ENCODE results near the gene ABCC9.

ABCC9 gene

GRCh38 chr12:21865846-21866245 lies 75.4 kb downstream of the ABCC9 start:
- DNase-seq, result no peak

DNA sequence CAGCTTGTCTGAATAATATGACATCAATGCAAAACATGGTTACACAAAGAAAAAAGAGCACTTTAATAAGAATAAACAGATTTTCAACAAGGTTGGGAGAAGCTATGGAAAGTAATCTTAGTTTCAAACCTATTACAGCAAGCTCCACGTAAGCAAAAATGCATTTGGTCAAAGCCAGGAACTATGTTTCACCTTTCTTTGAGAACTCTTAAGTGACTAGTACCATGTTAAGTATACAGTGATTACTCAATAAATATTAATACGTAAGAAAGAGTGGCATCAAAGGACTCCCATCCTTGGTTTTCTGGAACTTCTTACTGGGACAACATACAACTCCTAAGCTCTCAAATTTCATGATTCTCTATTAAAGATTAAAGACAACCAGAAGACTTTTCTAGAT lies 80.7 kb downstream of the ABCC9 start:
- DNase-seq, result no peak

GRCh38 chr12:21860128-21860527 lies 81.1 kb downstream of the ABCC9 start:
- no peak for DNase-seq

- no peak for DNase-seq
These were observed 89.0 kb downstream of the ABCC9 start for GRCh38 chr12:21852251-21852650.

DNA sequence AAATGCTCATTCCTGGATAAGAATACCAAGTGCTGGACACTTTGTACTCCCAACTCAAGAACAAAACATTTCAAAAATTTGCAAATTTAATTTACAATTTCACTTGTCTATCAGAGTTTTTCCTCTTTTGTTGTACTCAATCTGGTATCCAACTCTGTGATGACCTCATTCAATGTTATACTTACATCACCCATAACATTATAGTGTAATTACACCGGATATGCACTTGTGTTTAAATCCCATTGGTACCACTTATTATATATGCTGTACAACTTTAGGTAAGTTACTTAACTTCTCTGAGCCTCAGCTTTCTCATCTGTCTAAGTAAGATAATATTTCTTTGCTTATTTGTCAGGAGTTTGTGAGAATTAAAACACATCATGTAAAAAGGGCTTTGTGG lies 90.1 kb downstream of the ABCC9 start:
- DNase-seq, result no peak

DNA sequence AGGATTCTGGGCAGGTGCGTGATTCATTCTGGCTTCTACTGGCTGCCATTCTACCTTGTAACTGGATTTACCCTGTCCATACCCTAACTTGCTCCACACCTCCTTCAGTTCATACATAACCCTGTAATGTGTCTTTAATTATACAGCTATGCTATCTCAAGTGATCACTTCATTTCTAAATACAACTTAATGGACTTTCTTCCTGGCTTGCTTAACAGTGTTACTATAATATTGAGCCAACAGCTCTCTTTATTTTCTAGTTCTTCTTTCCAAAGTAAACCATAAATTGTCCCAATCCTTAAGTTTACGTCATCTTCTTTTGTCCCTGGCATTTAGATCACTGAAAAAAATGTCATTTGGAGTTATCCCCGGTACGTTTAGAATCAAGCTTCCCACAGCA lies 90.8 kb downstream of the ABCC9 start:
- no peak for DNase-seq

DNA sequence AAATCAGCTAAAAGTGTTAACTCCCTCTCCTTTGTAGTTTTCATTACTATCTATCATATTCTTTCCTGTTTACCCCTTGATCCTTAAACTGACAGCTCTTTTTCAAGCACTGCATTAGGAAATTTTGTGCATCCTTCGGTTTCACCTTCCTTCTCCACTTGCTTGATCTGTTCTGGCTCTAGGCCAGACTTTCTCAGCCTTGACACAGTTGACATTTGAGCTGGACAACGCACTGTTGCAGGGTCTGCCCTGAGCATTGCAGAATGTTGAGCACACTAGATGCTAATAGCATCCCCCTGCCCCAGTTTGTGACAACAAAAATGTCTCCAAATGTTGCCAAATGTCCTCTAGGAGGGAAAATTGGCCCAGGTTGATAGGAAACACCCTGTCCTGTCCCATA lies 91.3 kb downstream of the ABCC9 start:
- no peak for DNase-seq

- DNase-seq, result no peak
These were observed 93.0 kb downstream of the ABCC9 start for GRCh38 chr12:21848192-21848591.

DNA sequence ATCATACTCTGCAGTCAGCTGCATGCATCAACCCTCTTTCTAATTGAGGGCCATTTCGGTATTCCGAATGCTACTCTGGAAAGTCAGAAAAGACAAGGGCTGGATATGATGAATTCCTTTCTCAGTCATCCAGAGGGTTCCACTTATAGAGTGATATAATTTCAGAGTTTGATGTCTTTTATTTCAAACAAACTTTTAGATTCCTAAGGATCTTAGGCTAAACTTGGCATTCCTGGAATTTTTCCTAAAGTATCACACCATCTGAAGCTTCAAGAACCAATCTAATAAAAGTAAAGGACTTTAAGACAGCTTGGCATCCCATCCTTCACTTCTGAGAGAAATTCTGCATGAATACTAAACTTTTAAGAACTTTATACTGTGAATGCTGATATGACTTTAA lies 97.4 kb downstream of the ABCC9 start:
- DNase-seq, result no peak

GRCh38 chr12:21839776-21840175 lies 101.5 kb downstream of the ABCC9 start:
- no peak for DNase-seq

- DNase-seq, result no peak
These were observed 103.4 kb downstream of the ABCC9 start for GRCh38 chr12:21837847-21838246.

DNA sequence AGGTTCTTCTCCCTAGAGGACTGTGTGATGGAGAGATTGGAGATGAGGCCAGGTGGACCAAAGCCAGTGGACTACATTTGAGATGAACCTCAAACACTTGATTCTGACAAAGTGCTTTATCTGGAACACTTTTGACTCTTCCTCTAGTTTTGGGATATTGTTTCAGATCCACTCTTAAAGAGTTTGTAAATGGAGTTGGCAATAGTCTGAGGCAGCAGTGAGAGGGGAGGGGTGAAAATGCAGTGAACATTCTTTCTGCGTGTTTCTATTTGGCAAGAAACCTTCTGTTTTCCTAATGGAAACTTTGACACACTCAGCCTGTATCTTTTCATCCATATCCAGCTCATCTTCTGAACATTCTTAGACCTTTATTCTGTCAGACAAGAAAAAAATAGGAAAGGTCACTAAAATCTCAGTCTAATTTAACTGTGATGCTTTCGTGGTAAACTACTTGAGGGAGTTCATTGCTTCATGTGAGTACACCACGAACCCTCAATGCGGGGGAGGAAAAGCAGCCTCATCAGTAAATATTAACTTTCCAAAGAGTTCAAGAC lies 109.4 kb downstream of the ABCC9 start:
- no peak for DNase-seq

DNA sequence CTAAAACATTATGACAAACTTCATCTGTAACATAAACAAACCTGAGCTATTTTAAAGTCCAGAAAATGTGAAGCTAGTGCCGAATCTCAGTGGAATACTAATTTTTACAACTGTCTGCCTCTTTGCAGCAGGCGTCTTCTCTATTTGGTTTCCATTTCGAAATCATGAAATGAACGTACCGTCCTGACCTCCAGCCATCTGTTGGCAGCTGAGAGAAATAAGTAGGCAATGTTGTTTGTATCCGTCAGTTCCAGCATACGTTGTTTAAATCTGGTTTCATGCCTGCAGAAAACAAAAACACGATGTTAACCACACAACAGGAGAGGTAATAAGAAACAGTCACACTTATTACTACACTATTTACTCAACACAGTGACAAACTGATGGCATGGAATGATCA lies 112.4 kb downstream of the ABCC9 start:
- DNase-seq, result no peak

- no peak for DNase-seq
These were observed 113.0 kb downstream of the ABCC9 start for GRCh38 chr12:21828136-21828775.

- no peak for DNase-seq
These were observed 114.1 kb downstream of the ABCC9 start for GRCh38 chr12:21827083-21827482.

DNA sequence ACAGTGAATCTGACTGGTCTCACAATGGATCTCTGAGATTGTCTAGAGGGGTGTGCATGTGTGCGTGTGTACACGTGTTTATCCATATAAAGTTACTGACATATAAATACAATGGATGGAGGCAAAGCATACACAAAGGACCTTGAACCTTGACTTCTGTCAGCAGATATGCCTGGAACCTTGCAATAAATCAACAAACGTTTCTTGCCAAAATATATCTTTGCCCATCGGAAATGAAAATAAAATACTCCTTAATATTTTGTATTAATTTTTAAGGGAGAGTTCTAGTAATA lies 114.7 kb downstream of the ABCC9 start:
- no peak for DNase-seq

- no peak for DNase-seq
These were observed 115.2 kb downstream of the ABCC9 start for GRCh38 chr12:21825886-21826617.

GRCh38 chr12:21823581-21823980 lies 117.6 kb downstream of the ABCC9 start:
- no peak for DNase-seq

- DNase-seq, result no peak
These were observed 121.5 kb downstream of the ABCC9 start for GRCh38 chr12:21819678-21820077.

DNA sequence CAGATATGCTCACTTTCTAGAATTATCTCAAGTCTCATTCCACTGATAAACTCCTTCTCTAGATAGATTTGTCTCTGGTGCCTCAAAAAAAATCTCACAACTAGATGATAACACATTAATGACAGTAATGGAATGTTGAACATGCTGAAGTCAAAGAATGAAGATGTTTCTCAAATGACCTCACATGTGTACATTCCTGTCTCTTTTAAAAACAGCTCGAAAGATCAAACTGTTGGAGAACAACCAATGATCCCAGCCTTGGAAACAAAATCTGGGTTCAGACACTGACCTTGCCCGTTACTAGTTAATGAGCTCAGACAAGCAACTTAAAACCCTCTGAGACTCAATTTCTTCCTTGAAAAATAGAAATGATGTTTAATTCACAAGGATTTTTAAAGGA lies 122.0 kb downstream of the ABCC9 start:
- no peak for DNase-seq

DNA sequence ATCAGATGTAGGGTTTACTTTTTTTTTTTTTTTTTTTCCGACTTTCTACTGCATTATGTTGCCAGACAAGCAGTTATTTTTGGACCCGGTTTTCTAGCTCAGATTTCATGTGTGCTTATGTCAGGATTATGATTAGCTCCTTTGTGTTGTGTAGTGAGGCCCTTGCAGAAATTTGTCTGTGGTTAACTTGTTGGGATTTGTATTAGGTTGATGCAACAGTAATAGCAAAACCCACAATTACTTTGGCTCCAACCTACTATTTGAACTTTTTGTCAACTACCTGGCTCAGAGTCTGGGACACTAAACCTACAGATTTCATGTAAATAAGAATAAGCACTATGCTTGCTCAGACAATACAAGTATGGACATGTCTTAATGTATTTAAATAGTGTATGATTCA lies 122.6 kb downstream of the ABCC9 start:
- DNase-seq, result no peak

DNA sequence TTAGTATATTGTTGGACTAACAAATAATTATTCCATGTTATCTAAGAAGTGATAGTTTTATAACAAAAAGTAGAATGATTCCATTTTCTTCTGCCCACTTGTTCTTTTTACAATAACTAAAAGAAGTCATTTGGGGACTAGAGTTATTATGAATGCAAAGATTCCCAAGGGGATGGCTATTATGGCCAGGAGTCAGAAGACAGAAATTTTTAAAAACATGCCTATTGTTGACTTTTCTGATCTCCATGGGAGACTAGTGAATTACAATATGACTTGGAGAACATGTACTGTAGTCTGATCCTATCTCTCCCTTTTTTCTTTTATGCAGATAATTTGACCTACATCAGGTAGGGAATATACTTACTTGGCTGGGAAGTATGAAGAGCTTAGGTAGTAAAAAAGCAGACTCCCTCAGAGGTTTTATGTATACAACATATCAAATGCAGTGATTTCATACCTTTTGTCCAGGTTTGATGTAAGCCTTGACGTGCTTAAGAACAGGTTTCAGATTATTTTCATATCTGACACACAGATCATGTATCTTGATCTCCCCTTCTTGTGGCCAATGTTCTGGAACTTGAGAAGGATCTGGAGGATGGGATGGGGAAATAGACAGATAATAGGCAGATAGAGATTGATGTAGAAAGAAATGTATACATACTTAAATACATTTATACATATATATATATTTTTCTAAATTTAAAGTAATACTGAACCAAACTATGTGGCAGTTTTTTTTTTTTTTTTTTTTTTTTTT lies 125.7 kb downstream of the ABCC9 start:
- no peak for DNase-seq

DNA sequence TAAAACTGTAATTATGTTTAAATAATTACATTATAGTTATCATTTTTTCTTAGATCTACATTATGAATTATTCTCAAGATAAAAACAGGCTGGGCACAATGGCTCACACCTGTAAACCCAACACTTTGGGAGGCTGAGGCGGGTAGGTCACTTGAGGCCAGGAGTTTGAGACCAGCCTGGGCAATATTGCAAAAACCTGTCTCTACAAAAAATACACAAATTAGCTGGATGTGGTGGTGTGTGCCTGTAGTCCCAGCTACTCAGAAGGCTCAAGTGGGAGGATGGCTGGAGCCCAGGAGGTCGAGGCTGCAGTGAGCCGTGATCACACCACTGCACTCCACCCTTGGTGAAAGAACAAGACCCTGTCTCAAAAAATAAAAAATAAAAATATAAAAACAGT lies 126.4 kb downstream of the ABCC9 start:
- no peak for DNase-seq

DNA sequence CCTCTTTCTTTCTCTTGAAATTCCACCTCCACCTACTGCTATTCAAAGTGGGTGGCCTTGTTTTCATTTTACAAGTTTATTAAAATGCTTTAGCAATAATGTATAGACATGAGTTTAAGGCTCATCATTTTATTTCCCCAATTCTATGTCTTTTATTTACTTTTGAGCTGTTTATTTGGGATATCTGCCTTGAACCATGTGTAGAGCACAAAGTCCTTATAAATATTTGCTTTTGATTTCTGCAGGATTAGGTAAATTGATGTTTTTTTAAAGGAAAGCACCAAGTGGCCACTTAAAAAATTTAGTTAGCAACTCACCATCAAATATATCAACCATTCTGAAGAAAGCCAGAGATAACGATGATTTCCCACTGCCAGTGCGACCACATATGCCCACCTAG lies 126.9 kb downstream of the ABCC9 start:
- DNase-seq, result no peak

Data from hematopoietic multipotent progenitor cell treated with erythropoietin and hydrocortisone succinate and interleukin-3 and kit ligand, for 4 days (in vitro differentiated cells).